ENCODE measurements around the gene CFAP251. TPM values are rescaled to one million over a fixed set of nuclear protein-coding genes. Genes with fewer than 3 reads are reported as not detected.

The CFAP251 gene
- total RNA-seq, 2 experiments from 2014 or later, result 0.21 to 0.35 TPM

GRCh38 chr12:122048151-122048550 is 129.8 kb downstream of the CFAP251 start:
- DNase-seq (no peak), ATAC-seq (no peak)
- Mint-ChIP-seq H3K27ac (no peak overlapping the region), H3K27me3 (no peaks in the 10 kb centered on the region), H3K4me3 (no peak overlapping the region), H3K36me3 (no peaks in the 10 kb centered on the region), H3K9me3 (ENCODE audit: low read depth) (no peaks in the 10 kb centered on the region), H3K4me1 (no peaks in the 10 kb centered on the region)
- CTCF ChIA-PET, result interaction anchor here (1.4 kb wide), 1 partner anchor 75 kb away, joined by 10 read pairs; no protein-coding TSS in a partner anchor

DNA sequence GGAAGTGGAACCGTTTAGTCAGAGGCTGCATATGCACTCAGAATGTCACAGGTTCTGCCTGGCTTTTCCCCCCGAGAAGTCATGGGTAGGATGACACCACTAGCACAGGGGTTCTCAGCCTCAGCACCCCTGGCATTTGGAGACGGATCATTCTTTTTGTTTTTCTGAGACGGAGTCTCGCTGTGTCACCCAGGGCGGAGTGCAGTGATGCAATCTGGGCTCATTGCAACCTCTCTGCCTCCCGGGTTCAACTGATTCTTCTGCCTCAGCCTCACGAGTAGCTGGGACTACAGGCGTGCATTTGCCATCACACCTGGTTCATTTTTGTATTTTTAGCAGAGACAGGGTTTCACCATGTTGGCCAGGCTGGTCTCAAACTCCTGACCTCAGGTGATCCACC is 131.4 kb downstream of the CFAP251 start:
- Mint-ChIP-seq H3K9me3 (ENCODE audit: low read depth) (no peaks in the 10 kb centered on the region), H3K4me3 (no peak overlapping the region), H3K4me1 (peaks cover 6% of the 10 kb centered on the region), H3K27ac (no peak overlapping the region), H3K36me3 (no peaks in the 10 kb centered on the region), H3K27me3 (no peaks in the 10 kb centered on the region)
- CTCF ChIA-PET, result interaction anchor here (2.2 kb wide), 1 partner anchor 74 kb away, joined by 7 read pairs; no protein-coding TSS in a partner anchor
- DNase-seq (no peak), ATAC-seq (no peak)

DNA sequence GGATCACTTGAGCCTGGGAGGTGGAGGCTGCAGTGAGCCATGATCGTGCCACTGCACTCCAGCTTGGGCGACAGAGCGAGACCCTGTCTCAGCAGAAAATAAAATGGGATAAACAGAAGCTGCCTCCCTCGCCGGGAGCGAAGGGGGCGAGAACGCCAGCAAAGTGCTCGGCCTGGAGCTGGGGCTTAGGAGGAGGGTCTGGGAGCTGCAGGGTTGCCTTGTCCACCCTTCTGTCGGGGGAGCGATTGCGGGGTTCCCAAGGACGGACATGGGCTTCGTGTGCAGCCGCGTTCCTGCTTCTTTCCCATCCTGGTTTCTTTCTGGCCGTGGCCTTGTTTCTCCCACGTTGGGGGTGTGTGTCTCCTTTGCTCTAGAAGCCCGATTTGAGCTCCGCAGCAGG is 132.3 kb downstream of the CFAP251 start:
- H3K36me3 Mint-ChIP-seq, result no peaks in the 10 kb centered on the region
- ATAC-seq (no peak), DNase-seq (no peak)
- H3K27me3 Mint-ChIP-seq, result no peaks in the 10 kb centered on the region
- H3K9me3 Mint-ChIP-seq (ENCODE audit: low read depth), result no peaks in the 10 kb centered on the region
- CTCF ChIA-PET, result interaction anchor here (1.2 to 2.2 kb wide), 3 partner anchors 73 to 256 kb away, joined by 3 to 7 read pairs (median 4); no protein-coding TSS in a partner anchor
- no peak overlapping the region for H3K27ac Mint-ChIP-seq
- H3K4me3 Mint-ChIP-seq, result no peak overlapping the region
- peaks cover 6% of the 10 kb centered on the region for H3K4me1 Mint-ChIP-seq

DNA sequence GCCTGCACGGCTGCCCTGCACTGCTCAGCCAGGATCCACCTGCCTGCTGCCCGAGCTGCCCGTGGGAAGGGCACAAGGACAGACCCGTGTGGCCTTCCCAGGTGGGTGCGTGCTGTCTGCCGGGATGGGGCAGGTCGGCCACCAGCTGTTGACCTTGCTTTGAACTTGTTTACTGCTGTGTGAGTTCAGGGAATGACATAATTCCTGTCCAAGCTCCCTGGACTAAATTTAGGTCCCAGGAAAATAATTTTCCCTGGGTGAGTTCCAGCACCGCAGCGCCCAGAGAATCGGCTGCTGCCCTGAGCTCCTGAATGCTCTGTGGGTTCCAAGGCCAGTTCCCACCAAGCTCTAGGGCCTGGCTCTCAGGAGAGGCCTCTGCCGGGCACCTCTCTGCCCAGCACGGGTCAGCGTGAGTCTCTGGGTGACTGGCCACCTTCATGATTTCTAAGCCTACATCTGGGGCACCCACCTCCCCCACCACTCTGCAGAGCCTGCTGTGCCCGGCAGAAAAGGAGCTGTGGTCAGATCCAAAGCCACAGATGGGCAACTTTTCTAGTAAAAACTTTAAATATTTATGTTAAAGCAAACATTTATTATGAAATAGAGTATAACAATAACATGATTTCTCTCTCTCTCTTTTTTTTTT is 133.0 kb downstream of the CFAP251 start:
- Mint-ChIP-seq H3K36me3 (no peaks in the 10 kb centered on the region), H3K27me3 (no peaks in the 10 kb centered on the region), H3K4me3 (no peak overlapping the region), H3K27ac (no peak overlapping the region), H3K9me3 (ENCODE audit: low read depth) (no peaks in the 10 kb centered on the region), H3K4me1 (peaks cover 6% of the 10 kb centered on the region)
- ATAC-seq, result no peak
- DNase-seq, result no peak
- CTCF ChIA-PET, result interaction anchor here (0.7 to 2.2 kb wide), 5 partner anchors 30 to 257 kb away, joined by 3 to 7 read pairs (median 3); no protein-coding TSS in a partner anchor

DNA sequence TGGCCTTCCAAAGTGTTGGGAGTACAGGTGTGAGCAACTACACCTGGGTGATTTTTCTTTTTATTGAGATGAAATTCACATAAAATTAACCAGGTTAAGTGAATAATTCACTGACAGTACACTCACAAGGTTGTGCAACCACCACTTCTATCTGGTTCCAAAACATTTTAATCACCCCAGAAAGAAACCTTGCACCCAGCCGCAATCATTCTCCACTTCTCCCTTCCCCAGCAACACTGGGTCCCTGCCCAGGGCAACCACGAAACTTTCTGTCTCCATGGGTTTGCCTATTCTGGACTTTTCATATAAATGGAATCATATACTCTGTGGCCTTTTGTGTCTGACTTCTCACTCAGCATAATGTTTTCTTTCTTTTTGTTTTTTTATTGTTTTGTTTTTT is 133.9 kb downstream of the CFAP251 start:
- CTCF ChIA-PET, result interaction anchor here (2.2 kb wide), 1 partner anchor 71 kb away, joined by 7 read pairs; no protein-coding TSS in a partner anchor
- DNase-seq (no peak), ATAC-seq (no peak)
- H3K4me1 Mint-ChIP-seq, result peaks cover 6% of the 10 kb centered on the region
- H3K36me3 Mint-ChIP-seq, result no peaks in the 10 kb centered on the region
- no peaks in the 10 kb centered on the region for H3K27me3 Mint-ChIP-seq
- no peak overlapping the region for H3K27ac Mint-ChIP-seq
- no peaks in the 10 kb centered on the region for H3K9me3 Mint-ChIP-seq (ENCODE audit: low read depth)
- H3K4me3 Mint-ChIP-seq, result no peak overlapping the region

Other genes starting within 250 kb of the CFAP251 start
- gene MORN3, start 248.9 kb upstream of the CFAP251 start, total RNA-seq, result 1 to 10 TPM in 1 of 2 experiments, under 1 TPM in 1; 0.54 to 1.2 TPM
- gene TMEM120B, start 205.8 kb upstream of the CFAP251 start, total RNA-seq, result 10 to 100 TPM in 1 of 2 experiments, 1 to 10 TPM in 1; 8.8 to 11.0 TPM
- gene RHOF, start 124.9 kb upstream of the CFAP251 start, total RNA-seq, result 100 to 1,000 TPM; 114 to 137 TPM
- gene SETD1B, start 114.6 kb upstream of the CFAP251 start, total RNA-seq, result 10 to 100 TPM; 33.7 to 35.9 TPM
- not detected for gene HPD, start 59.7 kb upstream of the CFAP251 start, total RNA-seq
- gene PSMD9, start 29.8 kb upstream of the CFAP251 start, total RNA-seq, result 10 to 100 TPM; 61.9 to 63.5 TPM
- gene BCL7A, start 103.3 kb downstream of the CFAP251 start, total RNA-seq, result 1 to 10 TPM; 2.8 to 2.9 TPM
- 10 to 100 TPM; 36.1 to 36.4 TPM for gene MLXIP, start 160.2 kb downstream of the CFAP251 start, total RNA-seq